Psoas muscle (tissue), 8 donors: ENCODE measurements around the gene AQP3. TPM values are rescaled to one million over a fixed set of nuclear protein-coding genes. Genes with fewer than 3 reads are reported as not detected.

ENCODE experiments used
- ATAC-seq, 4 donors: fragments of 200-7000 bp; cut with Tn5 transposase; one replicate each; pipeline ENCODE4 v1.9.1; 2020; ENCODE audit warnings: moderate library complexity in 3 of 4, mild to moderate bottlenecking in 2 of 4
- DNase-seq, 2 donors: peaks; one replicate each; pipeline ENCODE4 v3.0.0-alpha.2; 2020
- H3K27ac ChIP-seq: fragments of 200-600 bp; one replicate; pipeline ENCODE4 v1.8.0; 2022
- H3K27me3 ChIP-seq, 3 donors: fragments of 200-600 bp in 1 of 3; one replicate each; pipeline versions ENCODE4 v1.6.1 to v1.8.0; 2013 to 2022; ENCODE audit warnings: low read length in 2 of 3, mild to moderate bottlenecking in 2 of 3, moderate library complexity in 1 of 3; ENCODE audit not compliant: insufficient read depth in 3 of 3
- H3K36me3 ChIP-seq, 2 donors: fragments of 200-600 bp in 1 of 2; one replicate each; pipeline versions ENCODE4 v1.6.1 to v1.8.0; 2013 to 2022; ENCODE audit warnings: low read depth in 1 of 2, mild to moderate bottlenecking in 1 of 2, moderate library complexity in 1 of 2; ENCODE audit not compliant: insufficient read depth in 1 of 2
- H3K4me1 ChIP-seq: fragments of 200-600 bp; one replicate; pipeline ENCODE4 v1.8.0; 2022
- H3K4me3 ChIP-seq: fragments of 200-600 bp; one replicate; pipeline ENCODE4 v1.8.0; 2022; ENCODE audit warnings: mild to moderate bottlenecking
- H3K9me3 ChIP-seq: fragments of 200-600 bp; one replicate; pipeline ENCODE4 v1.8.0; 2022
- CTCF ChIP-seq: fragments of 200-600 bp; IDR thresholded peaks from one replicate; pipeline ENCODE4 v1.8.0; 2022; ENCODE audit warnings: antibody characterized with exemption
- WGBS, 3 donors: extraction: QIAGEN DNeasy Blood & Tissue Kit; methylation state at CpG; one replicate each; pipeline versions ENCODE4 v1.1.6 to v1.1.7; 2013; 5-methylcytosine and 5-hydroxymethylcytosine counted together
- intact Hi-C, 2 donors: fragments of 100-400 bp; cut with DNase I; formaldehyde crosslinking; loops; one replicate each; pipeline versions ENCODE4 v1.11.0 to v1.14.2; 2022
- polyA plus RNA-seq, 3 donors: library from polyadenylated mRNA; stranded (reverse); fragments of 200-250 nt; gene quantifications; one replicate each; pipeline ENCODE4 v1.2.3, GENCODE V29; 2013
- total RNA-seq, 4 donors: library from RNA; stranded (reverse); fragmentation: NEBNext Ultra II Directional in 2 of 4; extraction: Animal tissue kit (Norgen Biotek cat#: 25700) in 2 of 4; gene quantifications; one replicate each; pipeline versions ENCODE4 v1.2.1 to v1.2.4, GENCODE V29; 2021 to 2023
- donor health status: healthy with polysubstance abuse.
- donor health status: DM: no; HTN: no; CAD: no; lungs with moderate emphysema.
- donor health status: Bipolar disorder and iron deficiency.
- donor health status: healthy.
- donor health status: DM: yes; HTN: yes; CAD: no.
- donor health status: DM: no; HTN: no; CAD: no.
- donor health status: DM: no; HTN: no; CAD: no.
- donor health status: DM: yes; HTN: yes; CAD: no.

The AQP3 gene
- total and polyA plus RNA-seq, 7 donors = 2.5 to 12.0 (median 4.7) TPM

GRCh38 chr9:33414889-33415500 is 32.4 kb downstream of the AQP3 start:
- no peak overlapping the region for H3K4me3 ChIP-seq
- ATAC-seq (peak in 1 of 4 donors; percentile 23), DNase-seq (no peak)
- no peak overlapping the region for H3K27ac ChIP-seq
- 59 to 69% (median 59%) methylated on average over 12 to 13 of the region's 13 CpGs for WGBS, 3 donors
- intact Hi-C loops = loop anchor here (2.0 to 5.0 kb wide), 2 partner anchors 38 kb away; no protein-coding TSS in a partner anchor
- no peaks in the 10 kb centered on the region for H3K4me1 ChIP-seq
- no peaks in the 10 kb centered on the region for H3K9me3 ChIP-seq
- H3K27me3 ChIP-seq = no peaks in the 10 kb centered on the region
- no peaks in the 10 kb centered on the region for H3K36me3 ChIP-seq
- no peak for TF ChIP-seq CTCF

- DNase-seq (no peak), ATAC-seq (no peak)
- no peak for TF ChIP-seq CTCF
- Histone ChIP-seq H3K4me3 (no peak overlapping the region), H3K36me3 (no peaks in the 10 kb centered on the region), H3K9me3 (no peaks in the 10 kb centered on the region), H3K4me1 (no peaks in the 10 kb centered on the region), H3K27me3 (no peaks in the 10 kb centered on the region), H3K27ac (no peak overlapping the region)
- WGBS, 3 donors = 69 to 80% (median 77%) methylated on average over 3 of the region's 3 CpGs
- intact Hi-C loops = loop anchor here (2.0 to 5.0 kb wide), 2 partner anchors 37 kb away; no protein-coding TSS in a partner anchor
These were observed 33.1 kb downstream of the AQP3 start for GRCh38 chr9:33414268-33414667.

- DNase-seq (no peak), ATAC-seq (no peak)
- intact Hi-C loops = loop anchor here in 1 of 2 donors (5.0 to 10.0 kb wide), 3 partner anchors 59 to 217 kb away; no protein-coding TSS in a partner anchor
- TF ChIP-seq CTCF = no peak
- Histone ChIP-seq H3K27me3 (no peaks in the 10 kb centered on the region), H3K36me3 (no peaks in the 10 kb centered on the region), H3K4me3 (no peak overlapping the region), H3K4me1 (peaks cover 4% of the 10 kb centered on the region), H3K27ac (no peak overlapping the region), H3K9me3 (no peaks in the 10 kb centered on the region)
- WGBS, 3 donors = 62 to 78% (median 63%) methylated on average over 5 of the region's 5 CpGs
These were observed 39.3 kb downstream of the AQP3 start for GRCh38 chr9:33408087-33408486.

- no peak for TF ChIP-seq CTCF
- H3K4me3 ChIP-seq = no peak overlapping the region
- intact Hi-C loops = loop anchor here in 1 of 2 donors (5.0 to 10.0 kb wide), 3 partner anchors 60 to 218 kb away; no protein-coding TSS in a partner anchor
- no peak overlapping the region for H3K27ac ChIP-seq
- no peaks in the 10 kb centered on the region for H3K9me3 ChIP-seq
- WGBS, 3 donors = 87 to 99% (median 93%) methylated on average over 3 of the region's 3 CpGs
- peaks cover 13% of the 10 kb centered on the region for H3K4me1 ChIP-seq
- no peak for DNase-seq
- no peaks in the 10 kb centered on the region for H3K27me3 ChIP-seq
- H3K36me3 ChIP-seq = no peaks in the 10 kb centered on the region
- ATAC-seq = no peak
These were observed 40.3 kb downstream of the AQP3 start for GRCh38 chr9:33407061-33407460.
